Natural killer cell (primary cell): ENCODE results near the gene SRXN1. TPM values are rescaled to one million over a fixed set of nuclear protein-coding genes. Genes with fewer than 3 reads are reported as not detected.

Experiments used
- ATAC-seq, 3 donors: fragments of 150-1000 bp in 2 of 3; fragments of 200-7000 bp in 1 of 3; cut with Tn5 transposase; 1 replicate in 1 of 3; 2 replicates in 2 of 3; pipeline ENCODE4 v1.10.0; 2021; ENCODE audit warnings: mild to moderate bottlenecking in 2 of 3, moderate library complexity in 2 of 3
- DNase-seq, 2 donors: peaks; one replicate each; pipeline versions ENCODE4 v3.0.0 to v3.0.0-alpha.2; 2013 to 2021; ENCODE audit warnings: mixed read lengths in 1 of 2
- H3K27ac ChIP-seq: one replicate; pipeline ENCODE4 v1.5.1; 2013; ENCODE audit warnings: mild to moderate bottlenecking, low read length
- H3K27me3 ChIP-seq: one replicate; pipeline ENCODE4 v1.6.1; 2013; ENCODE audit warnings: low read length; ENCODE audit not compliant: control insufficient read depth, insufficient read depth
- H3K36me3 ChIP-seq: one replicate; pipeline ENCODE4 v1.6.1; 2013; ENCODE audit warnings: low read length; ENCODE audit not compliant: control insufficient read depth, insufficient read depth
- H3K4me1 ChIP-seq: one replicate; pipeline ENCODE4 v1.6.1; 2013; ENCODE audit warnings: low read length; ENCODE audit not compliant: control insufficient read depth, insufficient read depth
- H3K4me3 ChIP-seq: one replicate; pipeline ENCODE4 v1.5.1; 2013; ENCODE audit warnings: low read length
- H3K9me3 ChIP-seq: one replicate; pipeline ENCODE4 v1.6.1; 2013; ENCODE audit warnings: low read length; ENCODE audit not compliant: control insufficient read depth, insufficient read depth
- H3K27ac Mint-ChIP-seq, 2 donors: one replicate each; pipeline ENCODE4 v1.8.0; 2022; ENCODE audit warnings: mild to moderate bottlenecking in 2 of 2, mixed read lengths in 2 of 2, moderate library complexity in 1 of 2
- H3K27me3 Mint-ChIP-seq, 2 donors: one replicate each; pipeline ENCODE4 v1.8.0; 2022; ENCODE audit warnings: low read depth in 2 of 2, mixed read lengths in 2 of 2
- H3K36me3 Mint-ChIP-seq: one replicate; pipeline ENCODE4 v1.8.0; 2022; ENCODE audit warnings: mixed read lengths
- H3K4me1 Mint-ChIP-seq, 2 donors: one replicate each; pipeline ENCODE4 v1.8.0; 2022; ENCODE audit warnings: mixed read lengths in 2 of 2
- H3K4me3 Mint-ChIP-seq: one replicate; pipeline ENCODE4 v1.8.0; 2022; ENCODE audit warnings: mild to moderate bottlenecking, moderate library complexity, mixed read lengths
- H3K9me3 Mint-ChIP-seq, 2 donors: one replicate each; pipeline ENCODE4 v1.8.0; 2022; ENCODE audit warnings: mixed read lengths in 2 of 2
- WGBS: methylation state at CpG from one replicate; pipeline ENCODE4 v1.1.7; 2013; ENCODE audit warnings: missing lambda C conversion rate; ENCODE audit not compliant: insufficient coverage; 5-methylcytosine and 5-hydroxymethylcytosine counted together
- intact Hi-C: fragments of 100-400 bp; cut with micrococcal nuclease; formaldehyde crosslinking; loops from one replicate; pipeline ENCODE4 v1.14.2; 2022
- total RNA-seq, 4 donors: library from RNA; stranded (reverse); fragments of 120-200 nt in 1 of 4; gene quantifications; one replicate each; pipeline versions ENCODE4 v1.2.3 to v1.2.4, GENCODE V29; 2013 to 2022
- TF ChIP-seq, protein P1 (sequence below): fragments of 200-600 bp; IDR thresholded peaks from one replicate; pipeline ENCODE4 v1.8.0; 2022; ENCODE audit warnings: antibody characterized with exemption

The SRXN1 gene
- total RNA-seq, 3 donors from 2014 or later (not counting 1 experiment from before 2014, with no cell fraction given), result 9.1 to 16.7 (median 11.6) TPM

DNA sequence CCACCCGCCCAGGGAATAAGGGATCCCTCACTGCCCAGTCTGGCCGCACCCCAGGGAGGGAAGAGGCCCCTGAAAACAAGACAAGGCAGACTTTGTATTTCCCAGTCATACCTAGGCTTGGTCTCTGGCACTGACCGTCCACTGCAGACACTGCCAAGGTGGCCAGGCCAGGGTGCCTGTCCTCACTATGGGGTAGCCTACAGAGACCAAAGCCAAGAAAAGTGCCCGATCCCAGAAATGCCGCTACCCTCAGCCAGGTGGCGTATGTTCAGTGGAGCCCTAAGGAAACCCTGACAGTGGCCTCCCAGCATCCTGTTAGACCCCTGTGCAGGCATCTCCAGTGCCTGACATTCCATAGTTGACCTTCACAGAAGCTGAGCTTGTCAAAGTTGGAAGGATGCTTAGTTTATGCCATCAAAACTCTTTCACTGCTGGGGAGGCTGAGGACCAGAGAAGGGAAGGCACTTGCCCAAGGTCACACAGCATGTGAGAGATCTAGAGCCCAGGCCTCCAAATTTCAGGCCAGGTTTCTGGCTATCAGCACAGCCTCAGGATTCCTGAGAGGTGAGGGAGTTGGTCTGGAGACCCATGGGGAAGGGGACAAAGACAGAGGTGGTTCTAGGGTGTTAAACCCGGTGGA is 20.1 kb upstream of the SRXN1 start:
- Mint-ChIP-seq H3K4me3 (no peak overlapping the region), H3K9me3 (no peaks in the 10 kb centered on the region), H3K27ac (no peak overlapping the region), H3K27me3 (peaks cover 41 to 43% of the 10 kb centered on the region in 2 donors), H3K4me1 (peaks cover 7 to 16% of the 10 kb centered on the region in 2 donors), H3K36me3 (no peaks in the 10 kb centered on the region)
- DNase-seq, result no peak
- H3K4me3 ChIP-seq, result no peak overlapping the region
- no peaks in the 10 kb centered on the region for H3K36me3 ChIP-seq
- H3K27me3 ChIP-seq, result peaks cover 43% of the 10 kb centered on the region
- H3K27ac ChIP-seq, result no peak overlapping the region
- WGBS, result 36% methylated on average over 7 of the region's 7 CpGs
- TF ChIP-seq, protein P1, sequence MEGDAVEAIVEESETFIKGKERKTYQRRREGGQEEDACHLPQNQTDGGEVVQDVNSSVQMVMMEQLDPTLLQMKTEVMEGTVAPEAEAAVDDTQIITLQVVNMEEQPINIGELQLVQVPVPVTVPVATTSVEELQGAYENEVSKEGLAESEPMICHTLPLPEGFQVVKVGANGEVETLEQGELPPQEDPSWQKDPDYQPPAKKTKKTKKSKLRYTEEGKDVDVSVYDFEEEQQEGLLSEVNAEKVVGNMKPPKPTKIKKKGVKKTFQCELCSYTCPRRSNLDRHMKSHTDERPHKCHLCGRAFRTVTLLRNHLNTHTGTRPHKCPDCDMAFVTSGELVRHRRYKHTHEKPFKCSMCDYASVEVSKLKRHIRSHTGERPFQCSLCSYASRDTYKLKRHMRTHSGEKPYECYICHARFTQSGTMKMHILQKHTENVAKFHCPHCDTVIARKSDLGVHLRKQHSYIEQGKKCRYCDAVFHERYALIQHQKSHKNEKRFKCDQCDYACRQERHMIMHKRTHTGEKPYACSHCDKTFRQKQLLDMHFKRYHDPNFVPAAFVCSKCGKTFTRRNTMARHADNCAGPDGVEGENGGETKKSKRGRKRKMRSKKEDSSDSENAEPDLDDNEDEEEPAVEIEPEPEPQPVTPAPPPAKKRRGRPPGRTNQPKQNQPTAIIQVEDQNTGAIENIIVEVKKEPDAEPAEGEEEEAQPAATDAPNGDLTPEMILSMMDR, result no peak
- H3K4me1 ChIP-seq, result peaks cover 14% of the 10 kb centered on the region
- H3K9me3 ChIP-seq, result no peaks in the 10 kb centered on the region
- intact Hi-C loops, result no loop called here
- ATAC-seq, result no peak

DNA sequence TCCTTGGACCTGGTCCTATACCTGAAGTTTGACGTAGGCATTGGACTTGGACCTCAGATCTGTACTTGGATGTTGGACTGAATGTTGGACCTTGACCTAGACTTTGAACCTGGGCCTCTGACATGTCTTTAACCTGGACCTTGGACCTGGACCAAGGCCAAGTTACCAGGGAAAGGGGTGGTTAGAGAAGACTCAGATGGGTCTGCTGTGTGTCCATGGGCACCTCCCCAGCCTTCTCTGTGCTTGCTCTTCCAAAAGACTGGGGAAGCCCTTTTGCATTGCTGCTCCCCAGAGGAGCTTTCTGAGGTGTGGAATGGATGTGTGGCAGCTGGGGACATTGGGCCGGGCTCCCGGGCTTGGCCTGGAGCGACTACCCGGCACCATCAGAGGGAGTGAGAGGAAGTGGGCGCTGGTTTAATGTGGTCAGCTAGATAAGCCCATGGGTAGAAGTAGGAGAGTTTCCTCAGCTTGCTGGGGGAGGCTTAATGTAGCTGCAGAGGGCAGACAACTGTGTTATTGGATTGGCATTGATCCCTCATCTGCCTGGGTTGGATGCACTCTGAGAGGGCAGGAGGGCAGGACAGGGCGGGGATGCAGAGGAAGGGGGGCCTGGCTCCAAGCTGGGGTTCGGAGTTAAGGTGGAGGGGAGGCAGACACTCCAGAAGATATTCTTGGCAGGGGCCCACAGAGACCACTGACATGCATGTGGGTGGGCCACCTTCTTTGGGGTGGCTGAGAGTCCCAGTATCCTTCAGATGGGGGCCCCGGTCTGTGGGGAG is 18.4 kb upstream of the SRXN1 start:
- intact Hi-C loops, result no loop called here
- H3K27ac Mint-ChIP-seq, result no peak overlapping the region
- Histone ChIP-seq H3K36me3 (no peaks in the 10 kb centered on the region), H3K4me1 (peaks cover 9% of the 10 kb centered on the region), H3K4me3 (no peak overlapping the region), H3K27me3 (peaks cover 30% of the 10 kb centered on the region), H3K9me3 (no peaks in the 10 kb centered on the region), H3K27ac (no peak overlapping the region)
- H3K36me3 Mint-ChIP-seq, result no peaks in the 10 kb centered on the region
- no peak for ATAC-seq
- H3K4me3 Mint-ChIP-seq, result no peak overlapping the region
- H3K4me1 Mint-ChIP-seq, result peaks cover 7 to 20% of the 10 kb centered on the region in 2 donors
- DNase-seq, result no peak
- WGBS, result 31% methylated on average over 9 of the region's 9 CpGs
- H3K9me3 Mint-ChIP-seq, result no peaks in the 10 kb centered on the region
- TF ChIP-seq, protein P1, result no peak
- peaks cover 37% of the 10 kb centered on the region in 2 donors for H3K27me3 Mint-ChIP-seq

DNA sequence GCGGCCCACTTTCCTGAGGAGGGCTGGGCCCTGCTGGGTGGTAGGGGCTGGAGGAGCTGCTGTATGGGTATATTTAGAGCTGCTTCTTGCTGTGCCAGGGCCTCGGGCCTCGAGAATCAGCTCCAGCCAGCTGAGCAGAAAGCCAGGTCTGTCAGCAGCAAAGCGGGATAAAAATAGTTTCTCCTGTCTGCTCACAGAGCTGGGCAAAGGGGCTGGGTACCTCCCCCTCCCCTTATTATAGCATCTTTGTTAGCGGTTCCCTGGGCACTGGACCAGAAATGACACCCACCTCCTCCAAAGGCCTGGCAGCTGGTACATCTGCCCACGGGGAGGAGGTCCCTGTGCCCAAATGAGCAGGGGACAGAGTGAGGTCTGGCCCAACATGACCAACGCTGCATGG is 16.6 kb upstream of the SRXN1 start:
- H3K4me3 Mint-ChIP-seq, result no peak overlapping the region
- H3K4me1 Mint-ChIP-seq, result peaks cover 0 to 13% of the 10 kb centered on the region in 2 donors
- Histone ChIP-seq H3K9me3 (no peaks in the 10 kb centered on the region), H3K4me3 (no peak overlapping the region), H3K27ac (no peak overlapping the region), H3K27me3 (peaks cover 27% of the 10 kb centered on the region), H3K36me3 (no peaks in the 10 kb centered on the region), H3K4me1 (no peaks in the 10 kb centered on the region)
- intact Hi-C loops, result loop anchor here (5.0 kb wide), 1 partner anchor 107 kb away; no protein-coding TSS in a partner anchor
- no peaks in the 10 kb centered on the region for H3K36me3 Mint-ChIP-seq
- WGBS, result 91% methylated on average over 7 of the region's 7 CpGs
- H3K27me3 Mint-ChIP-seq, result peaks cover 37 to 38% of the 10 kb centered on the region in 2 donors
- no peak for DNase-seq
- H3K9me3 Mint-ChIP-seq, result no peaks in the 10 kb centered on the region
- no peak for ATAC-seq
- TF ChIP-seq, protein P1, result no peak
- H3K27ac Mint-ChIP-seq, result no peak overlapping the region
